ENCODE measurements around the gene ZNF746. TPM values are rescaled to one million over a fixed set of nuclear protein-coding genes. Genes with fewer than 3 reads are reported as not detected.

The ZNF746 gene
- polyA plus RNA-seq, 1 donor, result 14.3 TPM

DNA sequence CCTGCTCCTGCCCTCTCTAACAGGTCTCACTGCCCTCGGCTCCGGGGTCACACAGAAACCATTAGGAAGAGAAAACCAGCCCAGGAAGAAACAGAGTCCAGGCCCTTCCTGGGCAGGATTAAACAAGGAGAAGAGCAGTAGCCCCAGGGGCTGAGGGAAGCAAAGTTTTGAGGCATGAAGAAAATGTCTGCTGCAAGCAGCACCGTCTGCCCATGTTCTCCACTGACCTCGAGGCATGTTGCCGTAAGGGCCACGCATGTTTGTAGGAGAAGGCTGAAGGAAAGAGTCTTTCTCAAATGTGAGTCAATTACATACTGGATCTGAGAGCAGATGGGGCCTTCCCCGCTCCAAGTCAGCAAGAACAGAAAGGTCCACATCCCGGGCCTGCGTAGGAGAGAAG lies 4.2 kb downstream of the ZNF746 start:
- DNase-seq, result no peak

DNA sequence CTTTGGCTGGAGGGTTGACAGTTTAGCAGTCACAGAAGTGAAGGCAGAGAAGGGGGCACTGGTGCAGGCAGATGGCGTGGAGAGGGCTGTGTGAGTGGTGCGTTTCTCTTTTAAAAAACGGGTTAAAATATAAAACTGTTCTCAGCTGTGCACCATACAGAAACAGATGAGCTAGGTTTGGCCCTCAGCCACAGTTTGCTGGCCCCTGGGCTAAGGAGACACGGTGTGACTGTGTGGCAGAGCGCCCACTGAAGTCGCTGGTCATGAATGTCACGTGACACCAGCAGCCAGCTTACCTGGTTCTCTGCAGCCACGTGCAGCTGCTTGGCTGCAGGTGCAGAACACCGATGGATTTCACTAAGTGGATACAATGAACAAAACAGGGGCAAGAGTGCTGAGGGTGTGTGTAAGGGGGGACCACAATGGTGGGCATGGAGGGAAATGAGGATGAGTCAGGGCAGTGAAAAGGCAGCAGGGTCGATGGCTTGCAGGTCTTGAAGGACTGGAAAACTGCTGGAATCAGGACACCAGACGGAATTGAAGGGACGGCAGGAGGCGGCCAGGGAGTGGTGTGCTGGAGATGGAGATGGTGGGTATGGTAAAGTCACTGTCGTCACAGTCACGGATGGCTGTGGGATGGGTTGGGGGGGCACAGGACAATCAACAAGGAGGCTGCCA lies 7.4 kb downstream of the ZNF746 start:
- no peak for DNase-seq

DNA sequence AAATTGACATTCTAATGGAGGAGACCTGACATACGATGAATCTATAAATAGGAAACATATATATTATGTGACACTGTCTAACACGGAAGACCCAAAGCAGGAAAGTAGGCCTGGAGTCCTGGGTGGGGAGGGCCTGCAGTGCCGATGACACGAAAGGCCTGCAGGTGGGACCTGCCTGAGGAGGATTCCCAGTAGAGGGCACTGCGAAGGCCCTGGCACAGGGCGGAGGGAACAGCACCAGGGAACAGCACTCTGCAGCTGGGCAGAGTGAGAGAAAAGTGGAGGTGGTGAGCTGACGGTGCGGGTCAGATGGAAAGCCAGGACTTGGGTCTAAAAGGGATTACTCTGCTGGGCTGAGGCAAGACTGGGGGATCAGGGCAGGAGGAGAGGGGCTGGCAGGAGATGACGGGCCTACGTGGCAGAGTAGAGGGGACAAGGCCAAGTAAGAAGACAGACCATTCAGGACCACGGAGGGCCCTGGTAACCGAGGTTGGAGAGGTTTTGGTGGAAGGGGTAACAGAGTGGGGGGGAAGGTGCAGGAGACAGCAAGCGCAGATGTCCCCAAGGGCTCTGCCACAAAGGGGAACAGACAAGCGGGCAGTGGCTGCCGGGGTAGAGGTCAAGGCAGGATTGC lies 8.1 kb downstream of the ZNF746 start:
- no peak for DNase-seq

DNA sequence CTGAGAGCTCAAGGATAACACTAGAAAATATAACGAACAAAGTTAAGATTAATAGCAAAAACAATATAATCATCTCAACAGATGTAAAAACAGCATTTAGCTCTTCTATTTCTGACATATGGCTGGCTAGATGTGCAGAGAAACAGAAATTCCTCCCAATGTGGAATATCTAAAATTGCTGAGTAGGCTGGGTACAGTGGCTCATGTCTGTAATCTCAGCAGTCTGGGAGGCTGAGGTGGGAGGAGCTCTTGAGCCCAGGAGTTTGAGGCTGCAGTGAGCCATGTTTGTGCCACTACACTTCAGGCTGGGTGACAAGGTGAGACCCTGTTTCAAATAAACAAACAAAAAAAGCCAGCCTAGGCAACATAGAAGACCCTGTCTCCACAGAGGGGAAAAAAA lies 18.0 kb downstream of the ZNF746 start:
- DNase-seq, result no peak

DNA sequence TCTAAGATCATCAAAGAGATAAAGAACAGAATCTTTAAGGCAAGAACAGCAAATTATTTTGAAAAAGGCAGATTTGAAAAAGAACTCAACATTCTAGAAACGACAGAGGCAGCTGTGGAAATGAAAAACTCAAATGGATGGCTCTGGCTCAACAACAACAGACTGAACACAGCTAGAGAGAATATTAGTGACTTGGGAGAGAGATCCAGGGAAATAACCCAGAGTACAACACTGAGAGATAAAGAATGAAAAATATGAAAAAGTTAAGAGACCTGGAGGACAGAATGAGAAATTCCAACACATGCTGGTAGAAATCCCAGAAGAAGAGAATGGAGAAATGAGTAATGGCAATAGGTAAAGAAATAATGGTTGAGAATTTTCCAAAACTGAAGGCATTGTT lies 18.9 kb downstream of the ZNF746 start:
- DNase-seq, result no peak

DNA sequence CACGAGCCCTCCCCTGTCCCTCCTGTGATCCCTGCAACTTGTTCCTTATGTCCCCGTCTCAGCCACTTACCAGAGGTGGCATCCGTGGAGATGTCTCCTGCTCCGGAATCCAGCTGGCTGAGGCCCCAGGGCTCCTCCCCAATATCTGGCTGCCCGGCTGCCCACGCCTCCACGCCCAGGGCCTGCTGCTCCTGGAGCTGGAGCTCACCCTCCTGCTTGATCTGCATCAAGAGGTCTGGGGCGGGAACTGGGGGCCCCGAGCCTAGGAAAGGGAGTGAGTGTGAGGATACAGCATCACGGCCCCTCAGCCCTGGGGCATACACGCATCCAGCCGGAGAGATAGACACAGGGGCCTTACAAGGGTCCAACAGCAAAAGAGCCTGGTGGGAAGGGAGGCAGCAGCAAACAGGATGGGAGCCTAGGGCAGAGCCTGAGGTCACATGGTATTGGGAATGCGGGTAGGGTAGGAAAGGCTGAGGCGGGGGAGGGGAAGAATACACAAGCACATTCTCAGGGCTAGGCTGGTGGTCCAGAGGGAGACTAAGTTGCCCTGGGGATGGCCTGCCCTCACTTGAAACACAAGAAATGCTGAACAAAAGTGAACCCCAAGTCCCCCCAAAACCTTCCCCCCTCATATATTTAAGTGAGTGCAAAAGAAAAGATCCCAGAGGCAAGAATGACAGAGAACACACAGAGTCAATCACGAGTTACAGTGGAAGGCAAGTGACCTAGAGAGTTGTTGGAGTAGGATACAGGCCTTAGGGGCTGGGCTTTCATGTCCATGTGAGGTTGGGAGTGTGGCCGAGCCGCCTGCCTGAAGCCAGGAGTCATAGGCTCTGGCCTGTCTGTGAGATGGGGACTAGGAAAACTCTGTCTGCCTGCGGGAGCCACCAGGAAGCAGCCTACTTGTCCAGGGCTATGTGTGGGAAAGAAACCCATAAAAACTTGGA lies 19.8 kb downstream of the ZNF746 start:
- no peak for DNase-seq

DNA sequence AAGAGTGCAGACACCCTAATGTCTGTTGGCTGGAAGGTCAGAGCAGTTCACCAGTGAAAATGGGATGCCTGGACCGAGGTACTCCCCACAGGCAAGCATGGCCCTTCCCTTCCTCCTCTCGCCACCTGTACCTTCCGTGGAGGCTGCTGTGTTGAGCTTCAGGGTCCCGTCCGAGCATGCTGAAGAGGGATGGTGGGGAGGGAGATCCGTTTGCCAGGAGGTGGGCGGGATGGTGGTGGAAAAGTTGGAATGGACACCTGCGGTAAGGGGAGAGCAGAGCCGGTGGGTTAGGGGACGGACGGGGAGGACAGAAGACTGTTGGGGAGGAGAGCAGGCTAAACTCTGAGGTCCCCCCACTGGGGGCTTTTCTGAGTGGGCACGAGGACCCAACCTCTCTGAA lies 20.8 kb downstream of the ZNF746 start:
- no peak for DNase-seq

DNA sequence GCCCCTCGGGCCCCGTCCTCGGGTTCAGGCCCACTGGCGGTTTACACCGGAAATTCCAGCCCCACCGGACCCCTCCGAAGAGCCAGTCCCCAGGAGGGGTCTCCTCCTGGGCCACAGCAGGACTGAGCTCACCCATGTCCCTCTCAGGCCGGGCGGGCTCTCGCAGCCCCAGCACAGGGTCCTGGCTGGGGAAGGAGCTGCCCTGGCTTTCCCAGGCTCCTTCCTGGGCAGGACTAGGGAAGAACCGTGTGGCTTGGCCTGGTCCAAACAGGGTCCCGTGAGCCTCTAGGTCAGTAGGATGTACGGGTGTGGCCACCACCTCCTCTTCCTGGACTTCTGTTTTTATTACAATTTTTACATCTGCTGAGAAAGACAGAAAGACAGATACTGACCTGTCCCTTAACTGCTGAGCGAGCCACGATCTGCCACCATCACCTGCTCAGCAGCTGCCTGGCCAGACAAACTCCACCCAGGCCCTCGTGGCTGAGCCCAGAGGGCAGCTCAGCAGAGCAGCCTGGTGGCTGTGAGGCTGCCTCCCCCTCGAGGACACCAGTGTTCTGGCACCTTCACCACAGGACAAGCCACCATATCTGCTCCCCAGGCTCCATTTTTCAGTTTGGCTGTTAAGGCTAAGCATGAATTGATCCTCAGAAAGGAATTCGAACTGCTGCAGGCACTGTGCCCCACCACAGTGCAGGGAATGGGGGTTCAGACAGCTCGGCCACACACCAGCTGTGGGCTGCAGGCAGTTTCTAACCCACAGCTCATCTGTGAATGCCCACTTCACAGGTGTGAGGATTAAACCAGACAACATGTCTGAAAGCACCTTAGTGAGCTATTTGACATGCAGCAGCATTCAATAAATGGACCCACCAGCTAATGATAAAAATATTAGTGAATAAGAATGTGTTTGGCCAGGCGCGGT lies 22.2 kb downstream of the ZNF746 start:
- no peak for DNase-seq

DNA sequence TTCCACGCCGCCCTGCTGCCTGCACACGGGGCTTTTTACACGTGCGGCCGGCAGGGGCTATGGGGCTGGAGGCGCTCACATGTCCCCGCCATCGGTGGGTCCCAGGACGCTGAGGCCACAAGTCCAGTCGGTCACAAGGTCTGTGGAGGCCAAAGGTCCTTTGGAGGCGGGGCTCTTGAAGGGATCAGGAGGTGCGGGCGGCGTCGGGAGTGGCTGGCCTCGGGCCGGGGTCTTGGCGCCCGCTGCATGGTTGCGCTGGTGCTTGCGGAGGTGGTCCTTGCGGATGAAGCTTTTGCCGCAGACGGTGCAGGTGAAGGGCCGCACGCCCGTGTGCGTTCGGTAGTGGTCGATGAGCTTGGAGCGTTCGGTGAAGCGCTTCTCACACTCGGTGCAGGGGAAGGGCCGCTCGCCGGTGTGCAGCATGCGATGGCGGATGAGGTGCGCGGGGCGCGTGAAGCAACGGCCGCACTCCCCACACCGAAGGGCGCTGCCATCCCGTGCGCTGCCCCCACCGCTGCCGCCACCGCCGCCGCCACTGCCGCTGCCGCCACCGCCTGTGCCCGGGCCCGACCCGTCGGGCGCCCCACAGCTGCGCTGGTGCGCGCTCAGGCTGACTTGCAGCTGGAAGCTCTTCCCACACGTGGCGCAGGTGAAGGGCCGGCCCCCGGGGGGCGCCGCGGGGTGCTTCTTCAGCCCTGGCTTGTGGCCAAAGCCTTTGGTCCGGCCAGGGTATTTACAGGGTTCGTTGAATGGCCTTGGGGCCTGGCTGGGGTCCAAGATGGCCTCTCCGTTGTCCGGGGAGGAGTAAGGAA lies 23.1 kb downstream of the ZNF746 start:
- DNase-seq, result no peak

DNA sequence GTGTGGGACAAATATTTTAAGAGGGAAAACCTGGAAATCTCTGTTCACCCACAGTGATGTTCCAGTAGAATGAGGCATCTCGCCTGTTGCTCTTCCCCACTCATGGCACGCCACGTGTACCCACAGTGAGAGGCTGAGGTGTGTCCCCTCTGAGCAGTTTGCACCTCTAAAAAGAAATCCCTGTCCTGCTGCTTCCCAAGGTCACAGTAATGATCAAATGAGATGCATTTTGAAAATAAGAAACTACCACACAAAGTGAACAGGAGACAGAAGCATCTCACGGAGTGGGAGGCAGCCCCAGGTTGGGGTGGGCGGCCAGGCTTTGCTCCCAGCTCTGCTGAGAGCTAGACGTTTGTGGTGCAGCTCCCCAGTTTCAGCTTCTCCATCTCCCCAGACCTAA lies 24.4 kb downstream of the ZNF746 start:
- no peak for DNase-seq

DNA sequence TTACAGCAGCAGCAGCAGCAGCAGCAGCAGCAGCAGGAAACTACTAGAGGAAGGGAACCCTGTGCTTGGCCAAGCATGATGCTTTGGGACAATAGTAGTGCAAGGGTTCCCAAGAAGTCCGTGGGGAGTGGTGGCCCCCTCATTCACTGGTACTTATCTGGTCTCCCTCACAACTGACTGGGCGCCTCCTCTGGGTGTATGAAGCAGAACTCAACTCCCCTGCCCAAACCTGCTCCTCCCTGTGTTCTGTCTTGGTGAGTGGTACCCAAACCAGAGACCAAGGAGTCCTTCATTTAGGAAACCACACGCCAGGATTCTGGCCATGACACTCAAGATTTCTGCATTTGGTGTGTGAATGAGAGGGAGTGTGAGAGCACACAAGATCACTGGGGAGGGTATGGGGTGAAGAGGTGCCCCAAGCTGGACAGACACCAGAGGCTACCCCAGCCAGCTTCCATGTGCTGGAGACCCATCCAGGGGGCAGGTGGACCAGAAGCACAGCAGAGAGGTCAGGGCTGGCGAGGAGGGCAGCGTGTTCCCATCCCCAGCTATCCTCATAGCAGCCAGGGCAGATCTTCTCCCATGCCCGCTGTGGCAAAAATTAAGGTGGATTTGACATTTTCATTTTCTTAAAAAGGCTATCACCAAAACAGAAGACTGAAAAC lies 26.2 kb downstream of the ZNF746 start:
- DNase-seq, result no peak

DNA sequence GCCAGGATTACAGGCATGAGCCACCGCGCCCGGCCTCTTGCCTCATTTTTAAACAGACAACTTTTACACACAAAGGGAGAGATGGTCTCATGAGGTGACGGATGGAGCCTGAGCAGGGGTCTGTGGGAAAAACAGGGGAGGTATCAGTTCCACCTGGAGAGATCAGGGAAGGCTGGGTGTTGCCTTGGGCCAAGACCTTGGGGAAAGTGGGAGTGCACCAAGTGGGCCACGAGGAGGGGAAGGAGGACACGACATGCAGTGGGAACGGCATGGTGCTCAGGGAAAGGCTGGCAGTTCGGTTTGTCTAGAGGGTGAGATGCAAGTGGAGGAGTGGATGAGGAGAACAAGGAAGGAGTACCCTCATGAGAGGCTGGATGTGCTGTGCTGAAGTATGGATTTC lies 27.8 kb downstream of the ZNF746 start:
- no peak for DNase-seq

DNA sequence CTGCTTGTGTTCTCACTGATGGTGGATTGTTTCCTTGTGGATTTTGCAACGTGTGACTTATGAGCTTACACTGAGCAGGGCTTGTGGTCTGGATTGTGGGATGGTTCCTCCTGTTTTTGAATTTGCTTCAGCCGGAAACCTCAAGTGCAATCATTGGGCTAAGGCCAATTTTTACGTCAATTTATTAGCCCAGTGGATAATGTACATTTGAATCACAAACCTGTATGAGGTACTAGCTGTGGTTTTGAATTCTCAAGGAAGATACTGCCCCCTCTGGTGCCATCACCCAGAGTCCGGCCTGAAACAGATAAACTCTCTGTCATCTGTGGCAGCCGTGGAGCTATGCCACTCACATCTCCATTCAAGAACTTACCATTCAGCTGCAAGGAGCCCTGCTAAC lies 29.4 kb downstream of the ZNF746 start:
- no peak for DNase-seq

DNA sequence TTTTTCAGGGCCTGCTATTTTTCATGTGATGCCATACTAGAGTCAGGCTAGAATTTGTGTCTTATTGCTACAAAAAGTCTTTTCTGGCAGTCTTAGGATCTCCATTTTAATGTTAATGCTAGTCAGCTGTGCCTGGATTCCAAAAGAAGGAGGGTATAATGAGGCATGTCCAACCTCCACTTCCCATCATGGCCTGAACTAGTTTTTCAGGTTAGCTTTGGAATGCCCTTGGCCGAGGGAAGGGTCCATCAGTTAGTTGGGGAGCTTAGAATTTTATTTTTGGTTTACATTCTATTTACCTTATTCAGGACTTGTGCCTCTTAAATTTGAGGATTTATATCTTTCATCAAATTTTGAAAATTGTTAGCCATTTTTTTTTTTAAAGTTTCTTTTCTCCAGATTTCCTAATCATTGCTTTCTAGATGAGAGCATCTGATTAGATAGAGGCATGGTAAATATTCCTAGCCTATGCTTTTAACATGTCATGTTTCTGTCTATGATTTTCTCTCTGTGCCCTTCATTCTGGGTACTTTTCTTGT lies 30.2 kb downstream of the ZNF746 start:
- no peak for DNase-seq

DNA sequence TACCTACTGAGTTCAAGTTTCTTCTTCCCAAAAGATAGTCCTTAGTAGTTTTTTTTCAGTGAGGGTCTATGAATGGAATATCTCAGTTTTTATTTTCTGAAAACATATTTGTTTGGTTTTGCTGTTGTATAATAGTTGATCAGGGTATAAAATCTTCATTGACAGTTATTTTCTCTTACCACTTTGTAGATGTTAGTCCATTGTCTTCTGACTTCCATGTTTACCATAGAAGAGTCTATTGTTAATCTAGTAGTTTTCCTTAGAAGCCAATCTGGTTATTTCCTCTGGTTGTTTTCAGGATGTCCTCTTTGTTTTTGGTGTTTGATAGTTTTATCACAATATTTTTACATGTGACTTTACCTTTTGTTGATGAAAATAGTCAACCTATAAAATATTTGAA lies 31.2 kb downstream of the ZNF746 start:
- DNase-seq, result no peak

DNA sequence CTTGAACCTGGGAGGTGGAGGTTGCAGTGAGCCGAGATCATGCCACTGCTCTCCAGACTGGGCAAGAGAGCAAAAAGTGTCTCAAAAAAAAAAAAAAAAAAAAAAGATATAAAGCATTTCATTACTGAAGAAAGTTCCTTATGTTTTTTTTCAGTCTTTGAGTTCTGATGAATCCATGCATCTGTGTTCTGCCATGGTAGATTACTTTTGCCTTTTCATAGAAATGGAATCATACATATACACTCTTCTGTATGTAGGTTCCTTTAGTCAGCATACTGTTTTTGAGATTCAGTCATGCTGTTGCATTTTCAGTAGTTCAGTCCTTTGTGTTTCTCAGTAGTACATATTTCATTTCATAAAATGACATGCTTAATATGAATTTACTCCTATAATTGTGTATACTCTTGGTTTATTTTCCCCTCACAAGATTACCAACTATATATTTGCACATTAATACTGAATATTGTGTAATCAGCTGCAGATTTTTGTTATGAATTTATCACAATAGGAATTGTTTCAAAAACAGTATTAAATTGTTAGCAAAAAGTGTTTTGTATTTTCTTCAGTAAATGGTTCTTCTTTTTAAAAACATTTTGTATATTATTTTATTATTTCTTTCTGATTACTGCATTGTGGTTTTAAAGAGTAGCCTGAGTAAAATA lies 34.0 kb downstream of the ZNF746 start:
- no peak for DNase-seq

DNA sequence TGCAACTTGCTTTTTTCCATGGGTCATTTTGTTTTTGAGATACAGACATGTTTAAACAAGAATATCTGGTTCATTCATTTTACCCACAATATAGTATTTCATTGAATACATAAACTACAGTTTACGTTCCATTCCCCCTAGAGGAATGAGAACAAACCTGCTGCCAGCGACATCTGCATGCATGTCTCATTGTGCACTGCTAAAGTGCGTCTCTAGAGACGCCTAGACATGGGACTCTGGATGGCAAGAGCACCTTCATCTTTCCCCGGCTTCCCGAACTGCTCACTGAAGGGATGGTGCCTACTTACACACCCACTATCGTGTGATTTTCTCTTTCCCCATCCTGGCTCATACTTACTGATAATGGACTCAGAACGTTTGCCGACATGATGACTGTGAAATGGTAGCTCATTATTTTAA lies 35.5 kb downstream of the ZNF746 start:
- DNase-seq, result no peak

DNA sequence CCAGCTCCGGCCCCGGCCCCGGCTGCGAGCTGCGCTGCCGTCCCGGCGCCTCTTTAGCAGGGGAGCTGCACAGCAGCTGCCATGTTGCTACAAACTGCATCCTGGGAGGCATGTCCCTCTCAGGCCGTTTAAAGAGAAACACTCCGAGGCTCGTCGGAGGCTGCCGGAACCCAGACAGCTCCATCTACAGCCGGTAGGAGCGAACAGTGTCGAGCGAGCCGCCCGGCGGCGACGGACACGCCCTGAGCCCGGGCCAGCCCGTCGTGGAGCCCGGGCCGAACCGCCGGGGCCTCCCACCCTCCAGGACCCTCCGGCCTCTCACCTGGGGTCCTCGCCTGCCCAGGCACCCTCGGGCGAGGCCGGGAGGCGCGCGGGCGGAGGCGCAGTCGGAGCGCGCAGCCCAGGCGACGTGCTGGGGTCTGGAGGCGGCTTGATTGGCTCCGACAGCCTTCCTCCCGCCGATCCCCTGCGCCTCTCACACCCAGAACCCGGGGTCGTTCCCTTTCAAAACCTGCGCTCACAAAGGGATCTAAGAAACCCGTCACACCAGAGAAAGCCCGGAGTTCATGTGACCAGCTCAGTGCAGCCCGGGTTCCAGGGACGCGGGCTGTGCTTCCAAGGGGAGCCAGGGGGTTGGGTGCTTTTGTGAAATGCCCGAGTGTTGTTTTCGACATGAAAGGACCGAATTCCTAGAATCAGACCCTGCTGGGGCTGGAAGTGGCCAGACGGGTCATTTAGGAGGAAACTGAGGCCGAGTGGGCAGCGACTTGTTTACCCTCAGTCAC lies 36.9 kb downstream of the ZNF746 start, which contains the start of gene ZNF777:
ZNF777 (minus strand) TSS at position 570 of the 785 bp plus-strand sequence. CDS start 5,040 bp downstream, outside the sequence.
- DNase-seq, result peak; percentile 82

Measured in left kidney (tissue), 2 donors.